Cardiac fibroblast (primary cell): ENCODE measurements around the gene PTPN21.
A peak's percentile ranks its signal among the peaks of the same experiment; 100 is the strongest.
"Not testable (repeated sequence)": the region's sequence is repeated elsewhere in the genome, so short reads cannot be mapped to it uniquely, and the experiment has no call there.

ENCODE experiments used
- DNase-seq, 2 donors: peaks; one replicate each; pipeline versions ENCODE4 v3.0.0 to v3.0.0-alpha.2; 2010; ENCODE audit warnings: low read depth in 2 of 2
- H3K4me3 ChIP-seq, 2 donors: replicated peaks in 1 of 2; 1 replicate in 1 of 2; 2 replicates in 1 of 2; pipeline ENCODE4 v1.5.1; 2011; ENCODE audit warnings: low read depth in 2 of 2, low read length in 2 of 2, mild to moderate bottlenecking in 2 of 2, moderate library complexity in 1 of 2
- TF ChIP-seq, protein P1 (sequence below): IDR thresholded peaks from one replicate; pipeline ENCODE4 v1.5.1; 2011; ENCODE audit warnings: low read depth, mild to moderate bottlenecking, low read length, inconsistent platforms

The PTPN21 gene

GRCh38 chr14:88533064-88533602, 21.7 kb downstream of the PTPN21 start:
- DNase-seq: no peak
- TF ChIP-seq, protein P1, sequence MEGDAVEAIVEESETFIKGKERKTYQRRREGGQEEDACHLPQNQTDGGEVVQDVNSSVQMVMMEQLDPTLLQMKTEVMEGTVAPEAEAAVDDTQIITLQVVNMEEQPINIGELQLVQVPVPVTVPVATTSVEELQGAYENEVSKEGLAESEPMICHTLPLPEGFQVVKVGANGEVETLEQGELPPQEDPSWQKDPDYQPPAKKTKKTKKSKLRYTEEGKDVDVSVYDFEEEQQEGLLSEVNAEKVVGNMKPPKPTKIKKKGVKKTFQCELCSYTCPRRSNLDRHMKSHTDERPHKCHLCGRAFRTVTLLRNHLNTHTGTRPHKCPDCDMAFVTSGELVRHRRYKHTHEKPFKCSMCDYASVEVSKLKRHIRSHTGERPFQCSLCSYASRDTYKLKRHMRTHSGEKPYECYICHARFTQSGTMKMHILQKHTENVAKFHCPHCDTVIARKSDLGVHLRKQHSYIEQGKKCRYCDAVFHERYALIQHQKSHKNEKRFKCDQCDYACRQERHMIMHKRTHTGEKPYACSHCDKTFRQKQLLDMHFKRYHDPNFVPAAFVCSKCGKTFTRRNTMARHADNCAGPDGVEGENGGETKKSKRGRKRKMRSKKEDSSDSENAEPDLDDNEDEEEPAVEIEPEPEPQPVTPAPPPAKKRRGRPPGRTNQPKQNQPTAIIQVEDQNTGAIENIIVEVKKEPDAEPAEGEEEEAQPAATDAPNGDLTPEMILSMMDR: no peak
- H3K4me3 ChIP-seq: no peak overlapping the region

DNA sequence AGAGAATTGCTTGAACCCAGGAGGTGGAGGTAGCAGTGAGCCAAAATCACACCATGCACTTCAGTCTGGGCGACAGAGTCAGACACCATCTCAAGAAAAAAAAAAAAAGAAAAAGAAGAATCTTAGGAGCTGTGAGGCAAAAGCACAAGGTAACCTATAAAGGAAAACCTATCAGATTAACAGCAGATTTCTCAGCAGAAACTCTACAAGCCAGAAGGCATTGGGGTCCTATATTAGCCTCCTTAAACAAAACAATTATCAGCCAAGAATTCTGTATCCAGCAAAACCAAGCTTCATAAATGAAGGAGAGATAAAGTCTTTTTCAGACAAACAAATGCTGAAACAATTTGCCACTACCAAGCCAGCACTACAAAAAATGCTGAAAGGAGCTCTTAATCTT, 24.9 kb downstream of the PTPN21 start:
- DNase-seq, H3K4me3 ChIP-seq: not testable (repeated sequence)

GRCh38 chr14:88522393-88522792, 32.4 kb downstream of the PTPN21 start:
- TF ChIP-seq, protein P1: no peak
- no peak overlapping the region for H3K4me3 ChIP-seq
- DNase-seq: no peak

DNA sequence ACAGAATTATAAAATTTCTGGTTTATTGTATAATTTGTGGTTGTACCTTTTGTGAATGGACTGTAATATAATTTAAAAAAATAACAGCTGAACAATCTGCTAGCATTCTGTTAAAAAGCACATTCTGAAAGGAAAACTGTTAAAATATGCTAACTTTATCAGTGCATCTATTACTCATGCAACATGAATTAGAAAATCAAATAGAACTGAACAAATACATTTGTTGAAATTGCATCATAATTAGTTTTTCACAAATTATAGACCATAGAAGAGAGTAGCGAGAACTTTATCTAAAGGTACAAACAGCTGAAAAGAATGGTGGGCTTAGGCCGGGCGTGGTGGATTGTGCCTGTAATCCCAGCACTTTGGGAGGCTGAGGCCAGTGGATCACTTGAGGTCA, 33.0 kb downstream of the PTPN21 start:
- DNase-seq: peak; percentile 20 to 48
- TF ChIP-seq, protein P1: no peak
- no peak overlapping the region for H3K4me3 ChIP-seq

DNA sequence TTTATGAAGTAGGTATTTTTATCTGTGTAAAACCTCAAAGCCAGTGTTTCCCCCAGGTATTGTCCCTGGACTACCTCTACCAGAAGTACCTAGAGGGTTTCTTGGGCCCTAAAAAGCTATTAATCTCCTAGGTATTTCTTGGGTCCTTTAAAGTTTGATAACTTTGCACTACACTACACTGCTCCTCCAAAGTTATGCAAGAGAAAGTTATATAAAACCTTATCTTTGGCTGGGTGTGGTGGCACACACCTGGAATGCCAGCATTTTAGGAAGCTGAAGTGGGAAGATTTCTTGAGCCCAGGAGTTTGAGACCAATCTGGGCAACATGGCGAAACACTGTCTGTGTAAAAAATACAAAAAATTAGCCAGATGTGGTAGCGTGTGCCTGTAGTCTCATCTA, 34.9 kb downstream of the PTPN21 start:
- TF ChIP-seq, protein P1: no peak
- DNase-seq: no peak
- H3K4me3 ChIP-seq: no peak overlapping the region

- H3K4me3 ChIP-seq: no peak overlapping the region
- DNase-seq: peak; percentile 37 to 81
- TF ChIP-seq, protein P1: no peak
Measured at GRCh38 chr14:88518592-88519512, 36.0 kb downstream of the PTPN21 start.

DNA sequence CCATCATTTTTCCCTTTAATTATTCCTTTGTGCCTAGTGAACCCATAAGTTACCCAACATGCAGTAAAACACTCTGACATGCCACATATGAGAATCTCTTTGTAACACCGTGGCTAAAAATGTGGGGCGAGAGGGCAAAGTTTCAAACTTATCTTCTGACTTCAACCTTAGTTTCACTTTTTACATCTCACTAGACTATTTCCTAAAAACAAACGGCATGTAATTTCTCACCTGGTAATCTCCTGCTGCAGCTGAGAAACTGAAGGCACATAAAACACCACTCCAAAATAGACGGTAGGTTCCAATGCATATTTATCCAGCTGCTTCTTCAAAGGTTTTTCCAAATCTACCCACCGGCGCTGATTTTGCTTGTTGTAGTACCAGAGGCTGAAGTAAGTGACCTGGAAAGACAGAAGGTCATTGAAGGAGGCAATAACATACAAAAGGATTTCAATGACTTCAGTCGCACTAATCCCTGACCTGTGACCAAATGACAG, 37.9 kb downstream of the PTPN21 start:
- no peak for DNase-seq
- H3K4me3 ChIP-seq: no peak overlapping the region

More for the DNA sequence above, 37.9 kb downstream of the PTPN21 start:
- TF ChIP-seq, protein P1: no peak
